Fibroblast of lung (primary cell): ENCODE results near the gene MS4A10. TPM values are rescaled to one million over a fixed set of nuclear protein-coding genes. Genes with fewer than 3 reads are reported as not detected.
"Not testable (repeated sequence)": the region's sequence is repeated elsewhere in the genome, so short reads cannot be mapped to it uniquely, and the experiment has no call there.

Experiments
- DNase-seq, 2 donors: peaks; one replicate each; pipeline versions ENCODE4 v3.0.0 to v3.0.0-alpha.2; 2010; ENCODE audit warnings: low read depth in 2 of 2
- H2AFZ ChIP-seq: 2 replicates; pipeline ENCODE4 v1.5.1; 2012; ENCODE audit warnings: low read length, control low read depth, inconsistent platforms
- H3K27ac ChIP-seq: 2 replicates; pipeline ENCODE4 v1.5.1; 2011; ENCODE audit warnings: low read length, control low read depth; ENCODE audit not compliant: insufficient read depth
- H3K27me3 ChIP-seq: 2 replicates; pipeline ENCODE4 v1.5.1; 2011; ENCODE audit warnings: mild to moderate bottlenecking, low read length; ENCODE audit not compliant: control insufficient read depth, insufficient read depth
- H3K36me3 ChIP-seq: 2 replicates; pipeline ENCODE4 v1.5.1; 2011; ENCODE audit warnings: low read length; ENCODE audit not compliant: control insufficient read depth, insufficient read depth
- H3K4me1 ChIP-seq: 2 replicates; pipeline ENCODE4 v1.5.1; 2011; ENCODE audit warnings: low read length; ENCODE audit not compliant: control insufficient read depth, insufficient read depth; ENCODE audit errors: extremely low read depth
- H3K4me2 ChIP-seq: 2 replicates; pipeline ENCODE4 v1.5.1; 2011; ENCODE audit warnings: low read length, control low read depth; ENCODE audit not compliant: insufficient read depth; ENCODE audit errors: extremely low read depth
- H3K4me3 ChIP-seq, 4 experiments: fragments of 200-600 bp in 1 of 4; sonication (generic) in 1 of 4; replicated peaks in 1 of 4; 2 replicates each; pipeline ENCODE4 v1.5.1; 2011 to 2016; ENCODE audit warnings: low read length in 4 of 4, low read depth in 3 of 4, mild to moderate bottlenecking in 3 of 4, control low read depth in 2 of 4, inconsistent platforms in 1 of 4, mixed read lengths in 1 of 4; ENCODE audit not compliant: insufficient read depth in 1 of 4; ENCODE audit errors: control extremely low read depth in 1 of 4
- H3K79me2 ChIP-seq: 2 replicates; pipeline ENCODE4 v1.5.1; 2012; ENCODE audit warnings: mild to moderate bottlenecking, low read length, inconsistent platforms; ENCODE audit not compliant: control insufficient read depth, insufficient read depth
- H3K9ac ChIP-seq: 2 replicates; pipeline ENCODE4 v1.5.1; 2011; ENCODE audit warnings: mild to moderate bottlenecking, low read length, control low read depth; ENCODE audit not compliant: insufficient read depth
- H3K9me3 ChIP-seq: 2 replicates; pipeline ENCODE4 v1.5.1; 2012; ENCODE audit warnings: low read depth, low read length; ENCODE audit not compliant: control insufficient read depth, insufficient read depth
- H4K20me1 ChIP-seq: 2 replicates; pipeline ENCODE4 v1.5.1; 2011; ENCODE audit warnings: low read length; ENCODE audit not compliant: control insufficient read depth, insufficient read depth; ENCODE audit errors: extremely low read depth
- CTCF ChIP-seq, 2 donors: IDR thresholded peaks in 1 of 2; conservative IDR thresholded peaks in 1 of 2; 1 replicate in 1 of 2; 2 replicates in 1 of 2; pipeline ENCODE4 v1.5.1; 2011 to 2012; ENCODE audit warnings: low read length in 2 of 2, control low read depth in 1 of 2, inconsistent platforms in 1 of 2, low read depth in 1 of 2, mild to moderate bottlenecking in 1 of 2
- EZH2 ChIP-seq: IDR thresholded peaks from 2 replicates; pipeline ENCODE4 v1.5.1; 2012; ENCODE audit warnings: low read length, control low read depth, mild to moderate bottlenecking; ENCODE audit errors: missing control alignments
- polyA plus RNA-seq, 2 donors: library from polyadenylated mRNA; depleted of rRNA in 1 of 2; stranded (reverse) in 1 of 2; unstranded in 1 of 2; fragments of >200 nt; gene quantifications; 2 replicates each; pipeline ENCODE4 v1.2.1, GENCODE V29; 2011 to 2012; ENCODE audit warnings: missing spikeins in 1 of 2
- total RNA-seq: library from RNA; depleted of rRNA; stranded (reverse); fragments of >200 nt; gene quantifications from 2 replicates; pipeline ENCODE4 v1.2.1, GENCODE V29; 2014

MS4A10 gene
- total and polyA plus RNA-seq, 2 donors (not counting 1 experiment from before 2014, with no cell fraction given), result not detected

- Histone ChIP-seq H3K36me3 (no peaks in the 10 kb centered on the region), H3K79me2 (no peaks in the 10 kb centered on the region), H4K20me1 (no peaks in the 10 kb centered on the region), H3K4me2 (no peak overlapping the region), H3K9me3 (no peaks in the 10 kb centered on the region), H3K4me1 (no peaks in the 10 kb centered on the region), H3K27me3 (peaks cover 8% of the 10 kb centered on the region), H3K4me3 (no peak overlapping the region), H3K27ac (no peak overlapping the region), H2AFZ (no peak overlapping the region), H3K9ac (no peak overlapping the region)
- TF ChIP-seq CTCF (conservative IDR thresholded peaks at IDR 0.05 in 1 of 2, IDR thresholded peaks at IDR 0.05 in 1 of 2; ENCODE audit: low read depth in 1 of 2, low read length in 2 of 2), result no peak
- no peak for TF ChIP-seq EZH2
- DNase-seq, result no peak
Measured at GRCh38 chr11:60816590-60817157, 31.5 kb downstream of the MS4A10 start.

- H4K20me1 ChIP-seq, result no peaks in the 10 kb centered on the region
- H3K4me1 ChIP-seq, result no peaks in the 10 kb centered on the region
- H3K79me2 ChIP-seq, result no peaks in the 10 kb centered on the region
- no peak for DNase-seq
- no peak overlapping the region for H3K4me2 ChIP-seq
- no peaks in the 10 kb centered on the region for H3K9me3 ChIP-seq
- TF ChIP-seq CTCF (conservative IDR thresholded peaks at IDR 0.05 in 1 of 2, IDR thresholded peaks at IDR 0.05 in 1 of 2; ENCODE audit: low read depth in 1 of 2, low read length in 2 of 2), result no peak
- no peak for TF ChIP-seq EZH2
- no peak overlapping the region for H3K9ac ChIP-seq
- H3K27me3 ChIP-seq, result peaks cover 8% of the 10 kb centered on the region
- H2AFZ ChIP-seq, result no peak overlapping the region
- no peaks in the 10 kb centered on the region for H3K36me3 ChIP-seq
- H3K27ac ChIP-seq, result no peak overlapping the region
- no peak overlapping the region for H3K4me3 ChIP-seq
Measured at GRCh38 chr11:60818057-60818456, 32.9 kb downstream of the MS4A10 start.

GRCh38 chr11:60821827-60822599, 36.9 kb downstream of the MS4A10 start:
- Histone ChIP-seq H3K36me3 (no peaks in the 10 kb centered on the region), H3K9ac (no peak overlapping the region), H3K4me3 (no peak overlapping the region), H4K20me1 (no peaks in the 10 kb centered on the region), H3K79me2 (no peaks in the 10 kb centered on the region), H3K9me3 (no peaks in the 10 kb centered on the region), H3K4me2 (no peak overlapping the region), H3K4me1 (no peaks in the 10 kb centered on the region), H3K27me3 (peaks cover 8% of the 10 kb centered on the region), H2AFZ (no peak overlapping the region), H3K27ac (no peak overlapping the region)
- no peak for DNase-seq
- no peak for TF ChIP-seq EZH2
- no peak for TF ChIP-seq CTCF (conservative IDR thresholded peaks at IDR 0.05 in 1 of 2, IDR thresholded peaks at IDR 0.05 in 1 of 2; ENCODE audit: low read depth in 1 of 2, low read length in 2 of 2)

GRCh38 chr11:60823745-60824306, 38.7 kb downstream of the MS4A10 start:
- not testable (repeated sequence) for H4K20me1 ChIP-seq, H2AFZ ChIP-seq, DNase-seq, H3K27ac ChIP-seq, H3K4me1 ChIP-seq, H3K9ac ChIP-seq, H3K4me2 ChIP-seq, H3K36me3 ChIP-seq, H3K4me3 ChIP-seq, H3K79me2 ChIP-seq, H3K9me3 ChIP-seq
- peaks cover 18% of the 10 kb centered on the region for H3K27me3 ChIP-seq
